Keratinocyte (primary cell): ENCODE data around the gene G3BP2.

Source experiments
- EZH2 ChIP-seq: IDR thresholded peaks from one replicate; pipeline ENCODE4 v1.6.1; 2012; ENCODE audit warnings: inconsistent platforms, mild to moderate bottlenecking, low read length, moderate library complexity
- TF ChIP-seq, protein P1 (sequence below), 3 experiments: IDR thresholded peaks in 1 of 3; conservative IDR thresholded peaks in 1 of 3; optimal IDR thresholded peaks in 1 of 3; 2 replicates in 2 of 3; 3 replicates in 1 of 3; pipeline versions ENCODE3 to v1.5.1; 2011; ENCODE audit warnings: low read length in 3 of 3, mild to moderate bottlenecking in 3 of 3, moderate library complexity in 2 of 3, control low read depth in 1 of 3, inconsistent platforms in 1 of 3; ENCODE audit not compliant: insufficient read depth in 2 of 3; ENCODE audit errors: extremely low read depth in 1 of 3

DNA sequence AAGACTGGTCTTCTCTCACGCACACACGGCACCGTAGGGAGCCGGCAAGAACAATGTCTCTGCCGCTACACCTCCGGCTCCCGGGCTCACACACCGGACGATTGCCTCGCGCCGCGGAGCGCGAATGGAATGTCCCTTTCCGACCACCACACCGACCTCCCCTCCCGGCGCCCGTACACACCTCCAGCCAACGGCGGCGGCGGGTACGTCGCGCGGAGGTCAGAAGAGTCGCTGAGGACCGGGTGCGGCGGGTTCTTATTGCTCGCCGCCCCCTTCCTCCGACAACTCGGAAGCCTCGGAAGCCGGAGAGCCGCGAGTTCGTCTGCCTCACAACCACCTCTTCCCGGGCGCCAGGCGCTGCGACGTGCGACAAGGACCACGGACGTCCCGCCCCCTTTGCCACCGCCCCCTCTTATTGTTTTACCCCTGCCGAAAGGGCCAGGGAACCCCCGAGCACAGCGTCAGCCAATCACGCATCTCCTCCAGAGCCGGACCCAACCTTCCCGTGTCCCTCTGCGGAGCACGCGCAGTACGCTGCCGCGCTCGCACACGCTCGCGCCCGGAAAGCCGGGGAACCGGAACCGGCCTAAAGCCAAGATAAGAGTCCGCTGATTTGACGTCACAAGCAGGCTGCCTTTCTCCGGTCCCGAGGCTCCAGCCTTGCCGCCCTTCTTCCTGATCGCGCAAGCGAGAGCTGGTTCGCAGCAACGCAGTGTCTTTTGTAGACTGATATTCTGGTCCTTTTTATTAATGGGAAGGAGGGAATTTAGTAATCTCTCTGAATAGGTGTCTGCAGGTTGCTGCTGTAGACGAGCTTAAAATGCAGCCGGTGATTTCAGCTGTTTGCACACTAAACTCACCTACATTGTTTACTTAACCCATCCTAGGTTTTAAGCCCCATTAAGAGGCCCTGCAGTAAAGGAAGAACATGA, at the start of gene G3BP2:
- TF ChIP-seq EZH2, result no peak
- TF ChIP-seq, protein P1, sequence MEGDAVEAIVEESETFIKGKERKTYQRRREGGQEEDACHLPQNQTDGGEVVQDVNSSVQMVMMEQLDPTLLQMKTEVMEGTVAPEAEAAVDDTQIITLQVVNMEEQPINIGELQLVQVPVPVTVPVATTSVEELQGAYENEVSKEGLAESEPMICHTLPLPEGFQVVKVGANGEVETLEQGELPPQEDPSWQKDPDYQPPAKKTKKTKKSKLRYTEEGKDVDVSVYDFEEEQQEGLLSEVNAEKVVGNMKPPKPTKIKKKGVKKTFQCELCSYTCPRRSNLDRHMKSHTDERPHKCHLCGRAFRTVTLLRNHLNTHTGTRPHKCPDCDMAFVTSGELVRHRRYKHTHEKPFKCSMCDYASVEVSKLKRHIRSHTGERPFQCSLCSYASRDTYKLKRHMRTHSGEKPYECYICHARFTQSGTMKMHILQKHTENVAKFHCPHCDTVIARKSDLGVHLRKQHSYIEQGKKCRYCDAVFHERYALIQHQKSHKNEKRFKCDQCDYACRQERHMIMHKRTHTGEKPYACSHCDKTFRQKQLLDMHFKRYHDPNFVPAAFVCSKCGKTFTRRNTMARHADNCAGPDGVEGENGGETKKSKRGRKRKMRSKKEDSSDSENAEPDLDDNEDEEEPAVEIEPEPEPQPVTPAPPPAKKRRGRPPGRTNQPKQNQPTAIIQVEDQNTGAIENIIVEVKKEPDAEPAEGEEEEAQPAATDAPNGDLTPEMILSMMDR (optimal IDR thresholded peaks at IDR 0.05 in 1 of 3, IDR thresholded peaks at IDR 0.05 in 1 of 3, conservative IDR thresholded peaks at IDR 0.05 in 1 of 3; ENCODE audit: extremely low read depth in 1 of 3, insufficient read depth in 2 of 3, low read length in 3 of 3), result no peak
